Neuronal stem cell (in vitro differentiated cells): Measurements from ENCODE around the gene MYO3B.

ENCODE experiments used
- DNase-seq: peaks from one replicate; pipeline ENCODE4 v3.0.0-alpha.2; 2013; ENCODE audit warnings: low spot score
- H2AFZ ChIP-seq: one replicate; pipeline ENCODE4 v1.6.1; 2013; ENCODE audit warnings: mild to moderate bottlenecking, low read length, inconsistent platforms
- H2AK5ac ChIP-seq: 2 replicates; pipeline ENCODE4 v1.6.1; 2013; ENCODE audit warnings: low read depth, mild to moderate bottlenecking, inconsistent platforms, low read length, moderate library complexity, mixed read lengths
- H2BK120ac ChIP-seq: 2 replicates; pipeline ENCODE4 v1.6.1; 2013; ENCODE audit warnings: low read depth, mild to moderate bottlenecking, inconsistent platforms, low read length, moderate library complexity, mixed read lengths
- H2BK12ac ChIP-seq: one replicate; pipeline ENCODE4 v1.6.1; 2013; ENCODE audit warnings: low read length, inconsistent platforms
- H2BK15ac ChIP-seq: 2 replicates; pipeline ENCODE4 v1.6.1; 2013; ENCODE audit warnings: mild to moderate bottlenecking, low read length, inconsistent platforms, mixed read lengths
- H2BK5ac ChIP-seq: one replicate; pipeline ENCODE4 v1.6.1; 2013; ENCODE audit warnings: inconsistent platforms, mild to moderate bottlenecking, low read length, moderate library complexity
- H3K14ac ChIP-seq: one replicate; pipeline ENCODE4 v1.6.1; 2013; ENCODE audit warnings: low read length, inconsistent platforms
- H3K18ac ChIP-seq: 2 replicates; pipeline ENCODE4 v1.6.1; 2013; ENCODE audit warnings: low read length, inconsistent platforms
- H3K23ac ChIP-seq: 2 replicates; pipeline ENCODE4 v1.6.1; 2013; ENCODE audit warnings: low read depth, mild to moderate bottlenecking, mixed read lengths, low read length, inconsistent platforms; ENCODE audit not compliant: poor library complexity
- H3K27ac ChIP-seq: replicated peaks from 3 replicates; pipeline ENCODE4 v1.5.1; 2013; ENCODE audit warnings: low read length, inconsistent platforms
- H3K27me3 ChIP-seq, 3 experiments: 2 replicates each; pipeline ENCODE4 v1.6.1; 2013; ENCODE audit warnings: low read length in 3 of 3, mild to moderate bottlenecking in 2 of 3, inconsistent platforms in 1 of 3, low read depth in 1 of 3, mixed read lengths in 1 of 3, moderate library complexity in 1 of 3; ENCODE audit not compliant: control insufficient read depth in 3 of 3, insufficient read depth in 3 of 3
- H3K36me3 ChIP-seq, 2 donors: replicated peaks in 1 of 2; 2 replicates each; pipeline ENCODE4 v1.6.1; 2013; ENCODE audit warnings: low read length in 2 of 2; ENCODE audit not compliant: control insufficient read depth in 2 of 2, insufficient read depth in 2 of 2
- H3K4ac ChIP-seq: 2 replicates; pipeline ENCODE4 v1.6.1; 2013; ENCODE audit warnings: inconsistent platforms, mild to moderate bottlenecking, low read length, moderate library complexity
- H3K4me1 ChIP-seq, 2 donors: 1 replicate in 1 of 2; 2 replicates in 1 of 2; pipeline ENCODE4 v1.6.1; 2013; ENCODE audit warnings: low read length in 2 of 2, low read depth in 1 of 2; ENCODE audit not compliant: control insufficient read depth in 2 of 2, insufficient read depth in 1 of 2
- H3K4me2 ChIP-seq: one replicate; pipeline ENCODE4 v1.6.1; 2013; ENCODE audit warnings: mild to moderate bottlenecking, low read length, inconsistent platforms; ENCODE audit not compliant: insufficient read depth, poor library complexity, severe bottlenecking
- H3K4me3 ChIP-seq, 2 donors: 2 replicates each; pipeline ENCODE4 v1.5.1; 2013; ENCODE audit warnings: low read length in 2 of 2, mild to moderate bottlenecking in 2 of 2, inconsistent platforms in 1 of 2, moderate library complexity in 1 of 2
- H3K79me1 ChIP-seq: one replicate; pipeline ENCODE4 v1.6.1; 2013; ENCODE audit warnings: low read depth, mild to moderate bottlenecking, inconsistent platforms, low read length, moderate library complexity
- H3K9ac ChIP-seq: one replicate; pipeline ENCODE4 v1.6.1; 2013; ENCODE audit warnings: mild to moderate bottlenecking, low read depth, low read length, inconsistent platforms; ENCODE audit not compliant: poor library complexity
- H3K9me3 ChIP-seq, 2 donors: replicated peaks in 1 of 2; 2 replicates each; pipeline versions ENCODE3 to v1.6.1; 2013; ENCODE audit warnings: low read length in 2 of 2, mild to moderate bottlenecking in 2 of 2, inconsistent platforms in 1 of 2, low read depth in 1 of 2, mixed read lengths in 1 of 2, moderate library complexity in 1 of 2; ENCODE audit not compliant: control insufficient read depth in 2 of 2, insufficient read depth in 1 of 2
- H4K8ac ChIP-seq: one replicate; pipeline ENCODE4 v1.6.1; 2013; ENCODE audit warnings: low read depth, mild to moderate bottlenecking, inconsistent platforms, low read length, moderate library complexity
- H4K91ac ChIP-seq: one replicate; pipeline ENCODE4 v1.6.1; 2013; ENCODE audit warnings: low read length, low read depth, mild to moderate bottlenecking, inconsistent platforms; ENCODE audit not compliant: poor library complexity
- WGBS, 2 donors: extraction: QIAGEN DNeasy Blood & Tissue Kit; methylation state at CpG; one replicate each; pipeline ENCODE4 v1.1.7; 2013; ENCODE audit warnings: missing lambda C conversion rate in 2 of 2, mixed read lengths in 1 of 2; ENCODE audit not compliant: insufficient read length in 2 of 2, insufficient replicate concordance in 1 of 2; ENCODE audit errors: extremely low coverage in 2 of 2; 5-methylcytosine and 5-hydroxymethylcytosine counted together

Gene MYO3B

DNA sequence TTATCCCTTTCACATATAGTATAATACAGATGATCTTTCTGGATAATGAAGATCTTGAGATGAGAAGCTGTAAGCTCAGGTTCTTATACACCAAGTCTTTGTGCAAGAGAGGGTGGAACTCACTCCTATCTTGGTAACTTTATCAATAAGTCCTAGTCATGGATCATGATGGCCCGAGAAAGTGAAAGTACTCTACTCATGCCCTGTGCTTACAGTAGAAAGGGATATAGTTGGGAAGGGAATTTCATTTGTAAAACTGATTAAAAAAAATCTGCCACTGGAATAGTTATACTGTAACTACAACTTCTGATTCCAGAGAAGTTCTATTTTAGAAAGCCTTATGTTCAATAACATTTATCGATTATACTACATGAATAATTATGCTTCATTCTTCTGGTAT is 51.8 kb downstream of the MYO3B start:
- no CpG with 5 or more reads among the region's 2 CpGs for WGBS, 2 donors
- Histone ChIP-seq H3K4me2 (no peak overlapping the region), H2AFZ (no peak overlapping the region), H3K27me3 (no peaks in the 10 kb centered on the region), H2AK5ac (no peak overlapping the region), H3K4me1 (peaks cover 0 to 1% of the 10 kb centered on the region in 2 donors), H3K9ac (no peak overlapping the region), H4K91ac (no peak overlapping the region), H3K27ac (no peak overlapping the region), H3K4ac (no peak overlapping the region), H2BK5ac (no peak overlapping the region), H2BK12ac (no peak overlapping the region), H3K36me3 (no peaks in the 10 kb centered on the region), H3K4me3 (no peak overlapping the region), H3K79me1 (no peaks in the 10 kb centered on the region), H3K18ac (no peak overlapping the region), H2BK120ac (no peak overlapping the region), H3K9me3 (no peaks in the 10 kb centered on the region), H2BK15ac (no peak overlapping the region), H4K8ac (no peak overlapping the region), H3K14ac (no peak overlapping the region), H3K23ac (no peak overlapping the region)
- DNase-seq, result no peak

- H3K14ac ChIP-seq, result no peak overlapping the region
- H3K4me1 ChIP-seq, result peaks cover 0 to 4% of the 10 kb centered on the region in 2 donors
- no peaks in the 10 kb centered on the region for H3K9me3 ChIP-seq
- H4K91ac ChIP-seq, result no peak overlapping the region
- H3K79me1 ChIP-seq, result no peaks in the 10 kb centered on the region
- no peak overlapping the region for H2AFZ ChIP-seq
- DNase-seq, result peak; percentile 84
- no peak overlapping the region for H3K27ac ChIP-seq
- H2AK5ac ChIP-seq, result no peak overlapping the region
- no peak overlapping the region for H2BK15ac ChIP-seq
- H2BK120ac ChIP-seq, result no peak overlapping the region
- H3K9ac ChIP-seq, result no peak overlapping the region
- H3K4me2 ChIP-seq, result no peak overlapping the region
- H3K4me3 ChIP-seq, result no peak overlapping the region
- H3K27me3 ChIP-seq, result peaks cover 0 to 2% (median 0%) of the 10 kb centered on the region in 3 experiments
- no CpG with 5 or more reads among the region's 12 CpGs for WGBS, 2 donors
- no peak overlapping the region for H2BK5ac ChIP-seq
- H2BK12ac ChIP-seq, result no peak overlapping the region
- H3K23ac ChIP-seq, result no peak overlapping the region
- H3K36me3 ChIP-seq, result no peaks in the 10 kb centered on the region
- no peak overlapping the region for H3K4ac ChIP-seq
- no peak overlapping the region for H3K18ac ChIP-seq
- no peak overlapping the region for H4K8ac ChIP-seq
Measured at GRCh38 chr2:170235860-170236679, 58.1 kb downstream of the MYO3B start.

DNA sequence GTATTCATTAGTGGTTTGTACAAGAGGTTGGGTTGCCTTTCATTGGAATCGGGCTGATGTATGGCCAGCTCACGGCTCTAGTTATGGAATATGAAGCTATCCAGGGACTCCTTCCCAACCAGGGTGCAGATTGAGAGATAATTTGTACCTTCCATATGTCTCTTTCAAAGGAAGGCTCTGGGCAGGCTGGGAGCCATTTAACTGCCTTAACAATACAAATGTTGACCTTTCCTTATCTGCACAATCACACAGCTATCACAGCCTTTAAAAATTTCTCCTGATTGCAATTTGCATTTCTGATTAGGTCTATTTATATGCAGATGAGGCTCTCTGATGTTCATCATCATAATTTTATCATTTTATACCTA is 58.7 kb downstream of the MYO3B start:
- Histone ChIP-seq H2BK12ac (no peak overlapping the region), H3K27me3 (peaks cover 0 to 2% (median 0%) of the 10 kb centered on the region in 3 experiments), H3K4ac (no peak overlapping the region), H2AFZ (no peak overlapping the region), H3K4me2 (no peak overlapping the region), H3K4me1 (peaks cover 0 to 4% of the 10 kb centered on the region in 2 donors), H4K91ac (no peak overlapping the region), H2BK120ac (no peak overlapping the region), H3K9me3 (no peaks in the 10 kb centered on the region), H3K27ac (no peak overlapping the region), H2BK5ac (no peak overlapping the region), H4K8ac (no peak overlapping the region), H3K36me3 (no peaks in the 10 kb centered on the region), H3K79me1 (no peaks in the 10 kb centered on the region), H2BK15ac (no peak overlapping the region), H3K9ac (no peak overlapping the region), H2AK5ac (no peak overlapping the region), H3K18ac (no peak overlapping the region), H3K23ac (no peak overlapping the region), H3K14ac (no peak overlapping the region), H3K4me3 (no peak overlapping the region)
- no CpG with 5 or more reads among the region's 2 CpGs for WGBS, 2 donors
- no peak for DNase-seq

DNA sequence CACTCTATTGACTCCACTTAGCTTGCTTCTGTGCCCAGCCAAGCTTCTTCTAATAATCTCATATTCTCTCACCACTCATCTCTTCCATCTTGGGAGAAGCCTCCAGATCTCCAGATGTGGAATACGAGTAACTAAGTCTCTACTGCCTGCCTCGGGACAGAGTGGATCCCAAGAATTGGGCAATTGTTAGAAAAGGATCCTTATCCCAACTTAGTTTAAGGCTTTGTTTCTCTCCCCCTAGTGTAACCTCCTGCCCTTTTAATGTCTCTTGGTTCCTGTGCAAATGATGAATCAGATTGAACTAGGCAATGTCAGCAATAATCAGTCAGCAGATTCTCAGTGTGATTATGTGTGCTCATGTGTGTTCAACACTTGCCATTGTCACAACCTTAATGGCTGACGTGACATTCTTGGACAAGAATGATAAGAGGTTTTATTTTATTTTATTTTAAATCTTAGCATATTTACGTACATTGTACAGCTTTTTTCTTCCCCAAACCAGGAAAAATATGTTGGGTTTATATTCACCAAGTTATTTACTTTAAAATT is 59.7 kb downstream of the MYO3B start:
- no peak overlapping the region for H2BK120ac ChIP-seq
- H4K91ac ChIP-seq, result no peak overlapping the region
- no peak overlapping the region for H3K9ac ChIP-seq
- H3K27ac ChIP-seq, result no peak overlapping the region
- no peak overlapping the region for H2AFZ ChIP-seq
- no peak overlapping the region for H2AK5ac ChIP-seq
- peaks cover 0 to 6% of the 10 kb centered on the region in 2 donors for H3K4me1 ChIP-seq
- WGBS, 2 donors, result no CpG with 5 or more reads among the region's 4 CpGs
- no peak overlapping the region for H3K4me3 ChIP-seq
- no peak overlapping the region for H3K23ac ChIP-seq
- H2BK15ac ChIP-seq, result no peak overlapping the region
- no peak overlapping the region for H3K4ac ChIP-seq
- H3K4me2 ChIP-seq, result no peak overlapping the region
- H3K14ac ChIP-seq, result no peak overlapping the region
- H2BK5ac ChIP-seq, result no peak overlapping the region
- no peaks in the 10 kb centered on the region for H3K9me3 ChIP-seq
- no peak for DNase-seq
- no peak overlapping the region for H2BK12ac ChIP-seq
- no peaks in the 10 kb centered on the region for H3K79me1 ChIP-seq
- no peak overlapping the region for H3K18ac ChIP-seq
- H4K8ac ChIP-seq, result no peak overlapping the region
- H3K36me3 ChIP-seq, result no peaks in the 10 kb centered on the region
- H3K27me3 ChIP-seq, result peaks cover 0 to 2% (median 0%) of the 10 kb centered on the region in 3 experiments
